H1 (cell line): Measurements from ENCODE around the gene ORC2. TPM values are rescaled to one million over a fixed set of nuclear protein-coding genes. Genes with fewer than 3 reads are reported as not detected.

Source experiments
- CTCF ChIA-PET: fragments of 300-600 bp; sonication (Branson Sonifier 250); formaldehyde crosslinking; loops from one replicate; lab custom pipeline; 2021; ENCODE audit not compliant: partially characterized antibody; lab: Charles Lee
- POLR2A ChIA-PET: fragments of 300-600 bp; sonication (Branson Sonifier 250); formaldehyde crosslinking; loops from one replicate; lab custom pipeline; 2021; ENCODE audit warnings: inconsistent platforms; ENCODE audit not compliant: partially characterized antibody; lab: Charles Lee
- DNase-seq, 2 experiments: peaks; one replicate each; pipeline versions ENCODE4 v3.0.0 to v3.0.0-alpha.2; 2010 to 2022; ENCODE audit warnings: low spot score in 2 of 2, low read depth in 1 of 2, mixed read lengths in 1 of 2
- FAIRE-seq: peaks from 2 replicates; lab custom pipeline; 2011; peaks lifted over from hg19 to GRCh38; lab: Jason Lieb, UNC
- H2AFZ ChIP-seq: 2 replicates; pipeline ENCODE4 v1.8.1; 2012; ENCODE audit warnings: low read length, inconsistent platforms
- H2AK5ac ChIP-seq: 2 replicates; pipeline ENCODE4 v1.6.1; 2013; ENCODE audit warnings: low read depth, low read length
- H2BK120ac ChIP-seq: replicated peaks from 2 replicates; pipeline ENCODE3; 2013; ENCODE audit warnings: low read depth, low read length, inconsistent platforms
- H2BK12ac ChIP-seq: 2 replicates; pipeline ENCODE4 v1.6.1; 2013; ENCODE audit warnings: low read depth, low read length
- H2BK15ac ChIP-seq: 2 replicates; pipeline ENCODE4 v1.6.1; 2013; ENCODE audit warnings: low read length
- H2BK20ac ChIP-seq: 2 replicates; pipeline ENCODE4 v1.6.1; 2013; ENCODE audit warnings: low read length
- H2BK5ac ChIP-seq: 2 replicates; pipeline ENCODE4 v1.6.1; 2013; ENCODE audit warnings: low read depth, low read length
- H3K14ac ChIP-seq: 2 replicates; pipeline ENCODE4 v1.6.1; 2013; ENCODE audit warnings: inconsistent platforms; ENCODE audit not compliant: insufficient read length
- H3K18ac ChIP-seq: 2 replicates; pipeline ENCODE4 v1.6.1; 2013; ENCODE audit warnings: low read length; ENCODE audit errors: extremely low read depth
- H3K23ac ChIP-seq: 2 replicates; pipeline ENCODE4 v1.6.1; 2013; ENCODE audit warnings: inconsistent platforms; ENCODE audit not compliant: insufficient read length
- H3K23me2 ChIP-seq: 2 replicates; pipeline ENCODE4 v1.6.1; 2013; ENCODE audit warnings: low read depth, low read length
- H3K27ac ChIP-seq: 2 replicates; pipeline ENCODE4 v1.6.1; 2011; ENCODE audit warnings: low read depth, low read length, inconsistent platforms
- H3K27me3 ChIP-seq, 4 experiments: replicated peaks in 1 of 4; 1 replicate in 1 of 4; 2 replicates in 3 of 4; pipeline versions ENCODE4 v1.6.1 to v1.8.1; 2011 to 2013; ENCODE audit warnings: low read length in 3 of 4, mild to moderate bottlenecking in 3 of 4, inconsistent platforms in 2 of 4, mixed read lengths in 2 of 4, moderate library complexity in 1 of 4; ENCODE audit not compliant: control insufficient read depth in 3 of 4, insufficient read depth in 3 of 4; ENCODE audit errors: extremely low read depth in 1 of 4
- H3K36me3 ChIP-seq, 4 experiments: 2 replicates each; pipeline versions ENCODE4 v1.6.1 to v1.8.1; 2011 to 2013; ENCODE audit warnings: mild to moderate bottlenecking in 4 of 4, low read length in 3 of 4, moderate library complexity in 2 of 4, control low read depth in 1 of 4, inconsistent platforms in 1 of 4; ENCODE audit not compliant: insufficient read depth in 4 of 4, control insufficient read depth in 2 of 4
- H3K4ac ChIP-seq: replicated peaks from 2 replicates; pipeline ENCODE3; 2013; ENCODE audit warnings: low read length, low read depth, mixed read lengths, inconsistent platforms; ENCODE audit not compliant: insufficient read length
- H3K4me1 ChIP-seq, 4 experiments: replicated peaks in 1 of 4; 1 replicate in 1 of 4; 2 replicates in 3 of 4; pipeline versions ENCODE4 v1.6.1 to v1.8.1; 2011 to 2013; ENCODE audit warnings: low read length in 3 of 4, inconsistent platforms in 2 of 4, mixed read lengths in 1 of 4; ENCODE audit not compliant: insufficient read depth in 4 of 4, control insufficient read depth in 3 of 4
- H3K4me2 ChIP-seq, 2 experiments: 2 replicates each; pipeline versions ENCODE4 v1.6.1 to v1.8.1; 2011 to 2013; ENCODE audit warnings: low read depth in 2 of 2, low read length in 2 of 2, control low read depth in 1 of 2, inconsistent platforms in 1 of 2, mild to moderate bottlenecking in 1 of 2; ENCODE audit not compliant: insufficient read depth in 1 of 2
- H3K4me3 ChIP-seq, 4 experiments: fragments of 200-600, 300-600 bp in 1 of 4; sonication (generic), shearing (Covaris generic), sonication (Bioruptor Twin) in 1 of 4; 2 replicates each; pipeline versions ENCODE4 v1.5.1 to v1.8.1; 2011 to 2016; ENCODE audit warnings: low read length in 4 of 4, low read depth in 3 of 4, control low read depth in 2 of 4, inconsistent platforms in 2 of 4, mild to moderate bottlenecking in 2 of 4, mixed read lengths in 1 of 4, moderate library complexity in 1 of 4; ENCODE audit not compliant: insufficient read depth in 2 of 4; ENCODE audit errors: extremely low read depth in 1 of 4
- H3K56ac ChIP-seq: replicated peaks from 2 replicates; pipeline ENCODE3; 2013; ENCODE audit warnings: low read depth, mild to moderate bottlenecking, mixed read lengths, low read length, inconsistent platforms; ENCODE audit not compliant: insufficient read length
- H3K79me1 ChIP-seq: 2 replicates; pipeline ENCODE4 v1.6.1; 2013; ENCODE audit warnings: low read depth, low read length, control low read depth
- H3K79me2 ChIP-seq, 2 experiments: 2 replicates each; pipeline versions ENCODE4 v1.6.1 to v1.8.1; 2012 to 2013; ENCODE audit warnings: low read length in 2 of 2, mild to moderate bottlenecking in 2 of 2, inconsistent platforms in 1 of 2; ENCODE audit not compliant: insufficient read depth in 2 of 2, control insufficient read depth in 1 of 2
- H3K9ac ChIP-seq, 4 experiments: replicated peaks in 1 of 4; 1 replicate in 1 of 4; 2 replicates in 3 of 4; pipeline versions ENCODE4 v1.6.1 to v1.8.1; 2011 to 2013; ENCODE audit warnings: low read depth in 3 of 4, low read length in 3 of 4, control low read depth in 2 of 4, mild to moderate bottlenecking in 2 of 4, moderate library complexity in 2 of 4, inconsistent platforms in 1 of 4; ENCODE audit errors: extremely low read depth in 1 of 4
- H3K9me3 ChIP-seq, 2 experiments: 2 replicates each; pipeline versions ENCODE4 v1.6.1 to v1.8.1; 2012 to 2013; ENCODE audit warnings: mild to moderate bottlenecking in 2 of 2, moderate library complexity in 2 of 2, control low read depth in 1 of 2, inconsistent platforms in 1 of 2, low read depth in 1 of 2, low read length in 1 of 2, mixed read lengths in 1 of 2; ENCODE audit not compliant: insufficient read depth in 2 of 2
- H4K20me1 ChIP-seq, 2 experiments: replicated peaks in 1 of 2; 2 replicates each; pipeline versions ENCODE3 to v1.8.1; 2011 to 2013; ENCODE audit warnings: inconsistent platforms in 2 of 2, low read length in 2 of 2, mild to moderate bottlenecking in 1 of 2; ENCODE audit not compliant: insufficient read depth in 2 of 2, control insufficient read depth in 1 of 2
- H4K5ac ChIP-seq: 2 replicates; pipeline ENCODE4 v1.6.1; 2013; ENCODE audit warnings: low read length, low read depth, mixed read lengths, inconsistent platforms; ENCODE audit not compliant: insufficient read length
- H4K8ac ChIP-seq: 2 replicates; pipeline ENCODE4 v1.8.0; 2013; ENCODE audit warnings: mild to moderate bottlenecking, moderate library complexity, low read length, inconsistent platforms; ENCODE audit not compliant: insufficient read depth; ENCODE audit errors: extremely low read depth
- H4K91ac ChIP-seq: replicated peaks from 2 replicates; pipeline ENCODE3; 2013; ENCODE audit warnings: low read length, mixed read lengths, inconsistent platforms; ENCODE audit not compliant: insufficient read length
- TBP ChIP-seq: IDR thresholded peaks from 2 replicates; pipeline ENCODE4 v1.6.1; 2011; ENCODE audit warnings: low read depth, low read length, improper control_type of control experiment
- WGBS, 2 experiments: shearing (Covaris generic) in 1 of 2; methylation state at CpG; one replicate each; pipeline versions ENCODE4 v1.1.6 to v1.1.7; 2013 to 2015; ENCODE audit warnings: low lambda C conversion rate in 2 of 2, mixed read lengths in 2 of 2, inconsistent platforms in 1 of 2, low coverage in 1 of 2, missing lambda C conversion rate in 1 of 2; ENCODE audit not compliant: insufficient replicate concordance in 2 of 2, insufficient coverage in 1 of 2, insufficient read length in 1 of 2; ENCODE audit errors: extremely low coverage in 1 of 2, missing lambda C conversion rate in 1 of 2; 5-methylcytosine and 5-hydroxymethylcytosine counted together
- polyA plus RNA-seq, 7 experiments: library from polyadenylated mRNA; depleted of rRNA in 3 of 7; stranded (reverse) in 5 of 7; unstranded in 2 of 7; fragments of >200 nt in 5 of 7; fragments of 200-250 nt in 2 of 7; gene quantifications; 1 replicate in 5 of 7; 2 replicates in 1 of 7; 4 replicates in 1 of 7; pipeline versions ENCODE4 v1.2.1 to v1.2.3, GENCODE V29; 2011 to 2013; ENCODE audit warnings: missing spikeins in 2 of 7, mixed read lengths in 2 of 7
- total RNA-seq: library from RNA; stranded (reverse); fragmentation: NEBNext Ultra II Directional; extraction: Animal tissue kit (Norgen Biotek cat#: 25700); gene quantifications from 2 replicates; pipeline ENCODE4 v1.2.1, GENCODE V29; 2021

ORC2 gene
- total and polyA plus RNA-seq, 2 of the 8 experiments (the other 6 are each of a cell fraction or from before 2014, with no cell fraction given), result 7.1 to 89.8 TPM

- no peak overlapping the region for H3K27ac ChIP-seq
- no peak overlapping the region for H3K4ac ChIP-seq
- no peak overlapping the region for H3K18ac ChIP-seq
- FAIRE-seq, result no peak
- no peak overlapping the region for H2AFZ ChIP-seq
- peaks cover 0 to 5% (median 1%) of the 10 kb centered on the region in 4 experiments; a peak in 2 of 7 replicates for H3K4me1 ChIP-seq
- WGBS, 2 experiments, result 100% methylated on average over 1 of the region's 1 CpG; no CpG with 5 or more reads in 1 of the 2 experiments
- no peak overlapping the region for H4K91ac ChIP-seq
- no peak overlapping the region for H3K23ac ChIP-seq
- no peak for DNase-seq
- H3K79me1 ChIP-seq, result no peaks in the 10 kb centered on the region
- H3K79me2 ChIP-seq, result peaks cover 0 to 10% of the 10 kb centered on the region in 2 experiments; a peak in 2 of 4 replicates
- POLR2A ChIA-PET, result no interaction called here
- H4K8ac ChIP-seq, result no peak overlapping the region
- H4K5ac ChIP-seq, result no peak overlapping the region
- no peaks in the 10 kb centered on the region for H3K27me3 ChIP-seq
- no peak overlapping the region for H3K14ac ChIP-seq
- no peaks in the 10 kb centered on the region for H3K9me3 ChIP-seq
- H2BK120ac ChIP-seq, result no peak overlapping the region
- H2BK12ac ChIP-seq, result no peak overlapping the region
- no peak overlapping the region for H2AK5ac ChIP-seq
- H3K56ac ChIP-seq, result no peak overlapping the region
- no peak overlapping the region for H3K4me2 ChIP-seq
- H3K23me2 ChIP-seq, result peaks cover 2% of the 10 kb centered on the region; the same call in 1 of the 2 replicates
- H3K36me3 ChIP-seq, result no peaks in the 10 kb centered on the region
- no peak overlapping the region for H3K4me3 ChIP-seq
- H3K9ac ChIP-seq, result no peak overlapping the region
- CTCF ChIA-PET, result interaction anchor here (0.9 to 6.3 kb wide), 5 partner anchors 13 to 209 kb away, joined by 3 to 102 read pairs (median 4); partner anchors contain the start of genes HYCC2 and NDUFB3
- H4K20me1 ChIP-seq, result no peaks in the 10 kb centered on the region
- H2BK15ac ChIP-seq, result no peak overlapping the region
- no peak overlapping the region for H2BK5ac ChIP-seq
- H2BK20ac ChIP-seq, result no peak overlapping the region
- no peak for TF ChIP-seq TBP
Measured at GRCh38 chr2:200968162-200968561, 4.7 kb upstream of the ORC2 start.
